NCI-H1417 (cell line): Measurements from ENCODE around the gene C22orf31.
"Not testable (repeated sequence)": the region's sequence is repeated elsewhere in the genome, so short reads cannot be mapped to it uniquely, and the experiment has no call there.

Experiments
- DNase-seq, 3 experiments: peaks; one replicate each; lab custom pipeline; 2025; lab: John Stamatoyannopoulos, UW

The C22orf31 gene

DNA sequence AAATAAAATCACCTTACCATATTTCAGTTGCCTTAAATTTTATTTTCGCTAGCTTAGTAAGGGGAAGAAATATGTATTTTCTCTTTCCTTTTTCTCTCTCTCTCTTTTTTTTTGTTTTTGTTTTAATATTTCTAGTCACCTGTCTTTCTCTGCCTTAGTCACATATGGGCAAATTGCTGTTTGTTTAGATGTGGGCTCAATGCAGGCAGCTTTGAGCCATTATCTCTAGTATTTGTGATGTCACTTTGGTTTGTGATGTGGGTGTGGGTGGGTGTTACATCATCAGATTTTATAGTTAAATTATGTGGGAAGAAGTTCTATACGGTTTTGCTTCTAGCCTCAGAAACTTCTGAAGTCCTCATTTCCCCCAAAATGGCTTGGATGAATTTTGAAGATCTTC, at the start of gene C22orf31:
Gene C22orf31, minus strand, starts transcription at position 59 of the 400 bp plus-strand sequence. Its CDS starts 39 bp downstream, at position 20.
- DNase-seq: no peak

DNA sequence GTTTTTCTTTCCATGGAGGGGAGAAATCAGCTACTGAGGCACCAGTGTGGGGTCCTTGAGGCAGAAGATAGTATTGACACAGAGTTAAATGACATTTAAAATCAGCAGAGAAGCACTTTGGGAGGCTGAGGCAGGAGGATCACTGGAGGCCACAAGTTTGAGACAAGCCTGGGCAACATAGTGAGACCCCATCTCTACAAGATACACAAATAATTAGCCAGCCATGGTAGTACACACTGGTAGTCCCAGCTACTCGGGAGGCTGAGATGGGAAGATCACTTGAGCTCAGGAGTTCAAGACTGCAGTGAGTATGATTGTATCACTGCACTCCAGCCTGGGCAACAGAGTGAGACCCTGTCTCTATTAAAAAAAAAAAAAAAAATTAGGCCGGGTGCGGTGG, 49.3 kb upstream of the C22orf31 start:
- DNase-seq: no peak

DNA sequence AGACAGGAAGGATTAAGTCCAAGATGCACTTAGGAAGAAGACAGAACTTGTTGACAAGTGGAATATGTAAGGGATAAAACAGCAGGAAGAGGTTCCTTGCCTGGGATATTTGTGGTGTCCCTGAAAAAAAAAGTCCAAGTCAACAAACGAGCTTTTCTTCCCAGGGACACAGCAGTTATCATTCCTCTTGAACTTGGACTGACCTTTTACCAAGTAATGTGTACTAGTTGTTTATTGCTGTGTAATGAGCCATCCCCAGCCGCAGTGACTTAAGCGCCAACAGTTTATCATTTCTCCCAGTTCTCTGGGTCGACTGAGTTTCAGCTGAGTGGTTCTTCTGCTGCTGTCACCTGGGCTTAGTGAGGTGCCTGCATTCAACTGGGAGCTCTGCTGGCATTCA, 48.2 kb upstream of the C22orf31 start:
- DNase-seq: peak in 1 of 3 experiments; percentile 4

DNA sequence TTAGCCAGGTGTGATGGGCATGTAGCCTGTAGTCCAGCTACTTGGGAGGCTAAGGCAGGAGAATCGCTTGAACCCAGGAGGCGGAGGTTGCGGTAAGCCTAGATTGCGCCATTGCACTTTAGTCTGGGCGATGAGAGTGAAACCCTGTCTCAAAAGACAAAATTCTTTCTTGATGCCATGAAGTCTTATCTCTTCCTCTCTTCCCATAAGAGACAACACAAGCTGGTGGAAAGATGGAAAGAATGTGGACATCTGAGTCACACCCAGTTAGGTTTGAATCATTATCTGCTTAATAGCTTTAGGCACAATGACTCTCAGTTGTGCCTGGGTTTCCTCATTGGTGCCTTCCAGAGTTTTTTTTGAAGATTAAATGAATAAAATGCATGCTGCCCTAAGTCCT, 46.5 kb upstream of the C22orf31 start:
- DNase-seq: no peak

DNA sequence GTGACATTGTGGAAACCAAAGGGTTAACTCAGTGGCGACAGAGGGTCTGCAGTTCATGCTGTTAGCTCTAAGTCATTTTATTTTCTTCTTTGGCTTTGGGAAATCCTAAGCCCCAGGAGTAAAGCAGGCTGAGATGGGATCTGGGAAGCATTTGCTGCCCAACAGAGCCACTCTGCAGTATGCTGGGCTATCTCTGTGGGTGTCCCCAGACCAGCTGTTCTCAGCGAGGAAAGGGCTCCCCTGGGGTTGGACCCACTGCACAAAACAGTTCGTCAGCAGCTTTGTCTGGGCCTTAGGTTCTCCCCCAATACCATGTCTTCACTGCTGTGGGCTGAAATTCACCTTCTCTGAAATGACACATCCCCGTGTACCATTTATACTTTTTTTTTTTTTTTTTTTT, 45.2 kb upstream of the C22orf31 start:
- DNase-seq: no peak

- no peak for DNase-seq
Observed at GRCh38 chr22:29105468-29105867, 43.8 kb upstream of the C22orf31 start.

GRCh38 chr22:29103121-29103520, 41.5 kb upstream of the C22orf31 start:
- DNase-seq: no peak

GRCh38 chr22:29102300-29102699, 40.7 kb upstream of the C22orf31 start:
- no peak for DNase-seq

- DNase-seq: no peak
Observed at GRCh38 chr22:29098296-29098695, 36.7 kb upstream of the C22orf31 start.

GRCh38 chr22:29096736-29097669, 35.4 kb upstream of the C22orf31 start:
- DNase-seq: no peak

- peak in 1 of 3 experiments; percentile 55 for DNase-seq
Observed at GRCh38 chr22:29095459-29095858, 33.8 kb upstream of the C22orf31 start.

DNA sequence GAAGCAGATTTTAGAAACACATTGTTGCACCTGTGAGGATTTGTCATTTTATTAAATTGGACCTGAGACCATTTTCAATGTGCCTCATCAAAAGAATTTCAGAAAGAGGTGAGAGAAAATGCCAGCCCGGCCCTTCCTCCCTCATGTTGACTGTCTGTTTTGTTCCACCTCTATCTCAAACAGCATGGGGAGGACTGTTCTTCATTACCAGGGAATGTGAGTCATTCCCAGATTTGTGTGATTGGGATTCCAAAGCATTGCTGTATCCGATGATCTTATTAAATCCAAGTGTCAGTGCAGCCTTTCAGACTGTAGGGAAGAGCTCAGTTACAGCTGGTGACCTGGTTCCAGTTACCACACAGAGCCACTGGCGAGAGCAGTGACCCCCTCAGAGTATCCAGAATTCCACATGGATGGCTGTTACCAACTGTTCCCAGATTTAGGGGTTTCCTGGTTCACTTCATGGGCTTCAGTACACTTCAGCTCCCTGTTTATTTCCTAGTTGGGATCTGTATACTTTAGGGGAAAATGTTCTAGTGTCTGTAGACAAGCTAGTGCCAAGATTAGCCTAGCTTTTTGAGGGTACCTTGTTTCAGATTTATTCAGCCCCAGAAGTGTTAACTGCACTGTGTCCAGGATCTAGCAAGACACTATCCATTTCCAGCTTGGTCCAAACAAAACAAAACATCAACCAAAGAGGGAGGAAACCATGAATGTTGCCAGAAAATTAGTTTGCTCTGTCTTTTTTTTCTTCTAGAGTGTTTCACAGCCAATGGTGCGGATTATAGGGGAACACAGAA, 32.1 kb upstream of the C22orf31 start:
- DNase-seq: no peak

- no peak for DNase-seq
Observed at GRCh38 chr22:29093030-29093429, 31.4 kb upstream of the C22orf31 start.

DNA sequence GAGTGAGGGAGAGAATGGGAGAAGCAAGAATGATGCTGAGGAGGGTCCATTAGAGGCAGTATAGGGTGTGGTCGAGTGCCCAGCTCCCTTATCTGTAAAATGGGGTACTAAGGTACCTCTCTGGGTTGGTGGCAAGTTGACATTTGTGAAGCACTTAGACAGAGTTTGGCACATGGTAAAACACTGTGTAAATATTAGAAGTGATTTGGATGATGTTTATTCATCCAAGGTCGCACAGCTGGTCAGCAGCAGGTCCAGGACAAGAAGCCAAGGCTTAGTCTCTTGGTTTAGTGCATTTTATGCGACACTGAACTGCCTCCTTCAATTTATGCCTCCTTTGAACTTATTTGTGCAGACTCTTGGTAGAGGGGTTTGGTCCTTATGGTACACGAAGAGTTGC, 30.6 kb upstream of the C22orf31 start:
- no peak for DNase-seq

- peak in 1 of 3 experiments; percentile 24 for DNase-seq
Observed at GRCh38 chr22:29090039-29090438, 28.4 kb upstream of the C22orf31 start.

DNA sequence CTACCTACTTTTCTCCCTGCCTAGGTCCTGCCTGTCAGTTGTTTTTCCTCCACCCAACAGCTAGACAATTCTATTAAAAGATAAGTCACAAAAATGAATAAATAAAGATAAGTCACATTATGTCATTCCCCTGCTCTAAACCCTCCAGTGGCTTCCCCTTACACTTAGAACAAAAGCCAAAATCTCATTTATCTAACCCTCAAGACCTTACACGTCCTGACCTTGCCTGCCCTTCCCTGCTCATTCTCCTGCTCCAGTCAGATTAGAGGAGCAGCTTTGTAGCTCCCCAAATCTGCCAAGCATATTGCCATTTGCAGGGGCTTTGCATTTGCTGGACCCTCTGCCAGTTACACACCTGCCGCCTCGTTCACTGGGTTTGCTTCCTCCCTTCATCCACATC, 27.9 kb upstream of the C22orf31 start:
- DNase-seq: no peak

GRCh38 chr22:29088809-29089208, 27.2 kb upstream of the C22orf31 start:
- DNase-seq: no peak

GRCh38 chr22:29087012-29087411, 25.4 kb upstream of the C22orf31 start:
- DNase-seq: no peak

- no peak for DNase-seq
Observed at GRCh38 chr22:29083933-29084591, 22.4 kb upstream of the C22orf31 start.

DNA sequence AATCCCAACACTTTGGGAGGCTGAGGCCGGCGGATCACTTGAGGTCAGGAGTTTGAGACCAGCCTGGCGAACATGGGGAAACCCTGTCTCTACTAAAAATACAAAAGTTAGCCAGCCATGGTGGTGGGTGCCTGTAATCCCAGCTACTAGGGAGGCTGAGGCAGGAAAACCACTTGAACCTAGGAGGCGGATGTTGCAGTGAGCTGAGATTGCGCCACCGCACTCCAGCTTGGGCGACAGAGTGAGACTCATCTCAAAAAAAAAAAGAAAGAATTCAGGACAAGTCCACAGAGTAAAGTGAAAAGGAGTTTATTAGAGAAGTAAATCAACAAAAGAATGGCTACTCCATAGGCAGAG, 21.9 kb upstream of the C22orf31 start:
- not testable (repeated sequence) for DNase-seq

DNA sequence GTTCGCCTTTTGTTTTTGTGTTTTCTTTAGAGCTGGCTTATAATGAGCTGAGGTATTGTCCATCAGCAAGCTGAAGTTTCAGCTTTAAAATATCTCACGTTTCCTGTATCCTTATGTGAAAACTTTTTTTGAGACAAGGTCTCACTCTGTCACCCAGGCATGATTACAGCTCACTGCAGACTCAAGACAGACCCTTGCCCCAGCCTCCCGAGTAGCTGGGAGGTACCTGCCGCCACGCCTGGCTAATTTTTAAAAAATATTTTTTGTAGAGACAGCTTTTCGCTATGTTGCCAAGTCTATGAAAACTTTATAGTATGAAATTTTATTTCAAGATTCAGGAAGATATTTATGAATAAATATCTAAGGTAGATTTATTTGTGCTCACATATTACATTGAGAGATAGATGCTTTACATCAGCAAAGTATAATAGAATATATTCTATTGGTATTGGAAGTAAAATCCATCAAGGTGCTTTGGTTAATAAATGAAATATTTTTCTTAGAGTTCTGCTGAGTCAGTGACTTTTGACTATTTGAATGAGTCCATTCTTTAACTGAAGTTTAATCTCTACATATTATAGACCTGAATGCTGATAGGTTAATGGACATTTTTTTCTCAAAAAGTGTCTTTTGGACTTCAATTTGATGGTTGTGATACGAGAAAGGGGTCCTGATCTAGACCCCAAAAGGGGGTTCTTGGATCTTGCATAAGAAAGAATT, 21.4 kb upstream of the C22orf31 start:
- no peak for DNase-seq
